Central memory CD8-positive, alpha-beta T cell (primary cell): Measurements from ENCODE around the gene HLTF.

Experiments
- ATAC-seq: fragments of 150-1000 bp; cut with Tn5 transposase; replicated peaks from 2 replicates; pipeline ENCODE4 v1.10.0; 2022; ENCODE audit warnings: mild to moderate bottlenecking, moderate FRiP score, moderate number of reproducible peaks; ENCODE audit not compliant: poor library complexity, severe bottlenecking; ENCODE audit errors: extremely low read depth
- DNase-seq, 2 donors: peaks; one replicate each; pipeline ENCODE4 v3.0.0; 2021; ENCODE audit warnings: low spot score in 2 of 2
- H3K27ac Mint-ChIP-seq: one replicate; pipeline ENCODE4 v1.8.0; 2022; ENCODE audit warnings: low read depth, mild to moderate bottlenecking, moderate library complexity, mixed read lengths
- H3K27me3 Mint-ChIP-seq: one replicate; pipeline ENCODE4 v1.8.0; 2022; ENCODE audit warnings: mixed read lengths
- H3K36me3 Mint-ChIP-seq: one replicate; pipeline ENCODE4 v1.8.0; 2022; ENCODE audit warnings: mild to moderate bottlenecking, moderate library complexity, mixed read lengths; ENCODE audit not compliant: insufficient read depth
- H3K4me1 Mint-ChIP-seq: one replicate; pipeline ENCODE4 v1.8.0; 2022; ENCODE audit warnings: mixed read lengths
- H3K4me3 Mint-ChIP-seq: one replicate; pipeline ENCODE4 v1.8.0; 2022; ENCODE audit warnings: mild to moderate bottlenecking, moderate library complexity, mixed read lengths
- H3K9me3 Mint-ChIP-seq: one replicate; pipeline ENCODE4 v1.8.0; 2022; ENCODE audit warnings: mixed read lengths

The HLTF gene

DNA sequence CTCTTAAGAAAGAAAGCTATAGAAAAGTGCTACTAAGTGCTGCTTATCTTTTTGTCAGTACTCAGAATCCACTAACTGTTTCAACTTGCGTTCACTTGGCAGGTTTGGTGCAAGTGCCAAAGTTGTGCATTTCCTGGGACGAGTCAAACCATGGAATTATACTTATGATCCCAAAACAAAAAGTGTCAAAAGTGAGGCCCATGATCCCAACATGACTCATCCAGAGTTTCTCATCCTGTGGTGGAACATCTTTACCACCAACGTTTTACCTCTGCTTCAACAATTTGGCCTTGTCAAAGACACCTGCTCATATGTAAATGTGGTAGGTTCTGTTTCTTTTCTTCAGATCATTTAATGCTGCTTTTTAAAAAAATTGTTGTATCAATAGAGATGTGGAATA lies 62.4 kb downstream of the HLTF start:
- Mint-ChIP-seq H3K27ac (peak overlapping the region; percentile 4), H3K4me1 (peaks cover 37% of the 10 kb centered on the region), H3K9me3 (no peaks in the 10 kb centered on the region), H3K4me3 (no peak overlapping the region), H3K36me3 (peaks cover 34% of the 10 kb centered on the region), H3K27me3 (no peaks in the 10 kb centered on the region)
- ATAC-seq = no peak
- DNase-seq = no peak

DNA sequence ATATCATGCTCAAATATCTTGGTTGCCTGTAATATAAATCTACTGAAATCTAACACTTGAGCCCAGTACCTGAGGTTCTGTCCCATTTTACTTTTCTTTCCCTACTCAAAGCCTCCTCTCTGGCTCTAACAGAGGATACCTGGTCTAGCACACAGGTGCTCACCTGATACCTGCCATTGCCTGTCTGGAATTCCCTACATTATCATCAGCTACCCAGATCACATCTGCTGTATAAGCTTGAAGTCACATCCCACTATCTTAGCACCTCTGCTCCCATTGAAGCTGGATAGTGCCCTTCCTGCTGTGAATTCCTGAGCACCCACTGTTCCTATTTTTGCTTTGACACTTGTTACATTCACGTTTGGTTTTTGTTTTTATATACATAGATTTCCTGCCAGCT lies 64.5 kb downstream of the HLTF start:
- ATAC-seq (no peak), DNase-seq (no peak)
- H3K4me3 Mint-ChIP-seq = no peak overlapping the region
- H3K27me3 Mint-ChIP-seq = no peaks in the 10 kb centered on the region
- H3K36me3 Mint-ChIP-seq = peaks cover 31% of the 10 kb centered on the region
- no peak overlapping the region for H3K27ac Mint-ChIP-seq
- peaks cover 45% of the 10 kb centered on the region for H3K4me1 Mint-ChIP-seq
- no peaks in the 10 kb centered on the region for H3K9me3 Mint-ChIP-seq

DNA sequence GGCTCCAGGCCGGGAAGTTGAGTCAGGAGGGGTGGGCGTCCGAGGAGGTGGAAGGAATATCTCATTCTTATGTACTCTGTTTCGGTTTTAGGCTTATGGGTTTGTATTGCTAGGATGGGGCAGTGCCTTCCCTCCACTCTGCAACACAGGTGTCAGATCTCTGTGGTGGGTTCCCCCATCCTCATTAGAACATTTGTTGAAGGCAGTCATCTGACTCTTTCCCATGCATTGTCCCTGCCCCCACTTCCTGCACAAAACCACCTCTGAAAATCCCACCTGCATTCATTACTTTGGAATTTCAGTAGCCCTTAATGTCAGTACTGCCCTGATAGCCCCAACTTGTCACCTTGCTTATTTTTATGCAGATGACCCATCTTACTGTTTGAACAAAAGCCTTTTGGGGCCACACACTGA lies 65.5 kb downstream of the HLTF start:
- Mint-ChIP-seq H3K27me3 (no peaks in the 10 kb centered on the region), H3K36me3 (peaks cover 27% of the 10 kb centered on the region), H3K4me1 (peaks cover 48% of the 10 kb centered on the region), H3K27ac (peak overlapping the region; percentile 63), H3K4me3 (no peak overlapping the region), H3K9me3 (no peaks in the 10 kb centered on the region)
- DNase-seq (no peak), ATAC-seq (no peak)

- ATAC-seq = no peak
- Mint-ChIP-seq H3K36me3 (peaks cover 27% of the 10 kb centered on the region), H3K27ac (peak overlapping the region; percentile 63), H3K9me3 (no peaks in the 10 kb centered on the region), H3K4me1 (peaks cover 54% of the 10 kb centered on the region), H3K27me3 (no peaks in the 10 kb centered on the region), H3K4me3 (no peak overlapping the region)
- no peak for DNase-seq
Measured at GRCh38 chr3:149020196-149020838, 66.0 kb downstream of the HLTF start.

GRCh38 chr3:149019580-149019979 lies 66.8 kb downstream of the HLTF start:
- Mint-ChIP-seq H3K9me3 (no peaks in the 10 kb centered on the region), H3K27me3 (no peaks in the 10 kb centered on the region), H3K27ac (peak overlapping the region; percentile 39), H3K4me3 (no peak overlapping the region), H3K4me1 (peaks cover 59% of the 10 kb centered on the region), H3K36me3 (peaks cover 19% of the 10 kb centered on the region)
- ATAC-seq (no peak), DNase-seq (no peak)

GRCh38 chr3:149018247-149018646 lies 68.1 kb downstream of the HLTF start:
- peaks cover 70% of the 10 kb centered on the region for H3K4me1 Mint-ChIP-seq
- DNase-seq (no peak), ATAC-seq (no peak)
- peaks cover 15% of the 10 kb centered on the region for H3K36me3 Mint-ChIP-seq
- no peak overlapping the region for H3K4me3 Mint-ChIP-seq
- peak overlapping the region; percentile 64 for H3K27ac Mint-ChIP-seq
- no peaks in the 10 kb centered on the region for H3K27me3 Mint-ChIP-seq
- H3K9me3 Mint-ChIP-seq = no peaks in the 10 kb centered on the region

DNA sequence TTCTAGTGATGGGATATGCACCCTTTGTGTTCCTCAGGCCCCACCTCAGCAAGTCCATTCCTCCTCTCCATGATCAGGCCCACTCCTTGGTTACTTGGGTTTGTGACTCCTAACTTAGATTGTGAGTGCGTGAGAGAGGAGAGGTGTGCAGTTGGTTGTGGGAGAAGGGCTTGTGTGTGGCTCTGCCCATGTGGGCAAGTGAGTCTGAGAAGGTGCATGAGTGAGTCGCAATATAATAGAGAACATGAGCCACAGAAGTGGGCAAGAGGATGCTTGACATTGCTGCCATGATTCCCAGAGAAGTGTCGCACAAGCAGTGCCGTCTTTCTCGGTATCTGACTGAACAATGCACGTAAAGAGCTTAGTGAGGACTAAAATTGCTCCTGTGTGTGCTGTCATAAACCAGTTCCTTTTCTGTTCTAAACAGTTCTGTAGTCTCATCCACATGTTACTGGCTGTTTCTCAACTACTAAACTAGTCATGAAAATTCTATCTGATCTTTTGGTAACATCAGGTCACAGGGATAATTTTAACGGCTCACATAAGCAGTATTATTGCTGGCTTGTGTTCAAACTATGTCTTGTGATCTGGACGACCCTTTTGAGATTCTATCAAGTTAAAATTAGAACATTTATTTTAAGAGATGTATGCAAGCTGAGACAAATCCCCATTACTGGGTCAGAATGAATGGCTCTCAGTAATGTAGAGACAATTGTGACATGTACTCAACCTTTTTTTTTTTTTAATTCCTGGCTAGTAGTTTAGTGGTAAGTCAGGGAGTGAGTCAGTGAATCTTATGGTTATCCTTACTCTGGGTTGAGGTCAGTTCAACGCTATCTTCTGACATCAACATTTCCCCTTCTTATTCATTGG lies 69.4 kb downstream of the HLTF start:
- Mint-ChIP-seq H3K36me3 (peaks cover 12% of the 10 kb centered on the region), H3K9me3 (no peaks in the 10 kb centered on the region), H3K27ac (peak overlapping the region; percentile 64), H3K27me3 (no peaks in the 10 kb centered on the region), H3K4me3 (no peak overlapping the region), H3K4me1 (peaks cover 68% of the 10 kb centered on the region)
- DNase-seq (no peak), ATAC-seq (peak; percentile 31)

GRCh38 chr3:149016242-149016641 lies 70.1 kb downstream of the HLTF start:
- Mint-ChIP-seq H3K27ac (peak overlapping the region; percentile 64), H3K9me3 (no peaks in the 10 kb centered on the region), H3K27me3 (no peaks in the 10 kb centered on the region), H3K36me3 (peaks cover 14% of the 10 kb centered on the region), H3K4me3 (no peak overlapping the region), H3K4me1 (peaks cover 64% of the 10 kb centered on the region)
- no peak for DNase-seq
- ATAC-seq = no peak

DNA sequence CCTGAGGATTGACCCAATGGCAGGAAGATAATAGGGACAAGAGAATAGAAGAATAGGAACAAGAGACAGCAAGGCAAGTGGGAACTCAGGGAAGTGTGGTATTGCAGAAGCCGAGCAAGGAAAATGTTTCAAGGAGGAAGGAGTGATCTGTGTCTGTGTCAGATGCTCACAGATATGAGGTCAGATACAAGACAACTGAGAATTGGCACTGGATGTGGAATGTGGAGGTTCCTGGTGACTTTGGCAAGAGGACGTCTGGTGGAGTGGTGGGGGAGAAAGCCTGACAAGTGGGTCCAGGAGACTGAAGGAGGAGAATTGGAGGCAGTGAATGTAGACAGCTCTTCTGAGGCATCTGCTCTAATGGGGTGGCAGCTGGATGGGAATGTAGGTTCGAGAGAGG lies 70.9 kb downstream of the HLTF start:
- no peaks in the 10 kb centered on the region for H3K27me3 Mint-ChIP-seq
- H3K4me3 Mint-ChIP-seq = peak overlapping the region; percentile 3
- ATAC-seq = no peak

GRCh38 chr3:149013726-149014125 lies 72.6 kb downstream of the HLTF start:
- Mint-ChIP-seq H3K36me3 (peaks cover 27% of the 10 kb centered on the region), H3K27me3 (no peaks in the 10 kb centered on the region), H3K4me3 (no peak overlapping the region), H3K9me3 (no peaks in the 10 kb centered on the region), H3K4me1 (peaks cover 61% of the 10 kb centered on the region), H3K27ac (peak overlapping the region; percentile 64)
- no peak for ATAC-seq
- no peak for DNase-seq

More for the DNA sequence above, 70.9 kb downstream of the HLTF start:
- Mint-ChIP-seq H3K9me3 (no peaks in the 10 kb centered on the region), H3K27ac (peak overlapping the region; percentile 64), H3K4me1 (peaks cover 62% of the 10 kb centered on the region), H3K36me3 (peaks cover 19% of the 10 kb centered on the region)
- DNase-seq = no peak

GRCh38 chr3:149011676-149012075 lies 74.7 kb downstream of the HLTF start:
- DNase-seq (no peak), ATAC-seq (no peak)
- Mint-ChIP-seq H3K4me1 (peaks cover 65% of the 10 kb centered on the region), H3K36me3 (peaks cover 30% of the 10 kb centered on the region), H3K4me3 (no peak overlapping the region), H3K27ac (no peak overlapping the region), H3K27me3 (no peaks in the 10 kb centered on the region), H3K9me3 (no peaks in the 10 kb centered on the region)

- Mint-ChIP-seq H3K36me3 (peaks cover 30% of the 10 kb centered on the region), H3K9me3 (no peaks in the 10 kb centered on the region), H3K27me3 (no peaks in the 10 kb centered on the region), H3K27ac (peak overlapping the region; percentile 64), H3K4me3 (no peak overlapping the region), H3K4me1 (peaks cover 59% of the 10 kb centered on the region)
- ATAC-seq (no peak), DNase-seq (no peak)
Measured at GRCh38 chr3:149010966-149011365, 75.4 kb downstream of the HLTF start.

GRCh38 chr3:149010504-149010951 lies 75.8 kb downstream of the HLTF start:
- Mint-ChIP-seq H3K27ac (peak overlapping the region; percentile 64), H3K4me1 (peaks cover 56% of the 10 kb centered on the region), H3K36me3 (peaks cover 31% of the 10 kb centered on the region), H3K27me3 (no peaks in the 10 kb centered on the region), H3K9me3 (no peaks in the 10 kb centered on the region), H3K4me3 (peak overlapping the region; percentile 25)
- ATAC-seq = no peak
- DNase-seq = no peak
